Measurements from ENCODE around the gene ENAH. TPM values are rescaled to one million over a fixed set of nuclear protein-coding genes. Genes with fewer than 3 reads are reported as not detected.

ENAH gene
- total RNA-seq, 1 donor = 0.52 TPM

DNA sequence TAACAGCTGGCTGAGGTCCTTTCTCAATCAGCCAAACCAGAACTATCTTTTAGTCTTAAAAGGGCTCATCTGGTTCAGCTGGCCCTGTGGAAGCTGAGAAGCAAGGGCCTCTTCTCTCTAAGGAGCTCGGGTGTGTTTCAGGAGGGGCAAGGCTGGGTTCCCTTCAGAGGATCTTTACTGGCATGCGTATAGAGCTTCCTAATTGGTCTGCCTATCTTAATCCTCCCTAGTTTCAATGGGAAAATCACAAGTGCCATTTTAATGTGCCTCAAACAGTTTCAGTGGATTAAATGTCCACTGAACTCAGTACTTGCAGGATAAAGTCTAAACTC is 143.6 kb downstream of the ENAH start:
- no peaks in the 10 kb centered on the region for H3K27me3 ChIP-seq (ENCODE audit: insufficient read depth, low read length)
- no peaks in the 10 kb centered on the region for H3K4me1 ChIP-seq (ENCODE audit: insufficient read depth, low read length)
- no peaks in the 10 kb centered on the region for H3K9me3 ChIP-seq (ENCODE audit: low read depth, low read length)
- no peak overlapping the region for H3K4me3 ChIP-seq (ENCODE audit: low read length)

DNA sequence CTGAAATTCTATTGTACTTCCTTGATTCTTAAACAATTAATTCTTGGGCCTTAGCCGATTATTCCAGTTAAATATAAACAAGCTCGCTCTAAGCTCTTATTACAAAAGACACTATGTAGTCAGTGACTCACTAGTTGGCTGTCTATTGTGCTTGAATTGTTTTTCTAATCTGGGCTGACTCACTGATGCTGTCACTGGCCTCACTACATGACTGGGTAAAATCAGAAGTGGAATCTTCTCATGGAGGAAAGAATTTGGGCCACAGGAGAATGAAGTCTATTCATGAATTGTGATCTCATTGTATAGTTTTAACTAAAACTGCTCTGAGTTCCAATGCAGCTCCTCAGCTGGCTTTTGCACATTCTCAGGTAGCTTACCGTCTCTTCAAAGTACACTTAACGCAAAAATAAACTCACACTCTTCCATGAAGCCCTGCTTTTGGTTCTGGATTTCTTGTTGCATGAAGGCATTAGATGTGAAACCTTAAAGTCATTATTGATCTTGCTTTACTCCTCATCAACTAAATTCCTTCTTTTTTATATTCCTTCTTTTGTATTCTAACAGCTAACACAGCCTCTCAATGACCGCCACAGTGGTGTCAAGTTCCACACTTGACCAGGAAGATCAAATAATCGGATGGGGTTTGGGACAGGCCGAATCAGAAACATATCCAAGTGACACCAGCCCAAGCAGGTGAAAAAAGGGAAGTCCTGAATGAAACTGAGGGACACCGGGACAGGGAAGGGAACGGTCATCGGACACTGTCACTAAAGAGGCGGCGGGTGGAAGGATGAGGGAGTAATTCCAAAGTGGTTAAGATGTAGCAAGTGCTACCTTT is 144.2 kb downstream of the ENAH start:
- Histone ChIP-seq H3K4me1 (ENCODE audit: insufficient read depth, low read length) (no peaks in the 10 kb centered on the region), H3K4me3 (ENCODE audit: low read length) (no peak overlapping the region), H3K9me3 (ENCODE audit: low read depth, low read length) (no peaks in the 10 kb centered on the region), H3K27me3 (ENCODE audit: insufficient read depth, low read length) (no peaks in the 10 kb centered on the region)

DNA sequence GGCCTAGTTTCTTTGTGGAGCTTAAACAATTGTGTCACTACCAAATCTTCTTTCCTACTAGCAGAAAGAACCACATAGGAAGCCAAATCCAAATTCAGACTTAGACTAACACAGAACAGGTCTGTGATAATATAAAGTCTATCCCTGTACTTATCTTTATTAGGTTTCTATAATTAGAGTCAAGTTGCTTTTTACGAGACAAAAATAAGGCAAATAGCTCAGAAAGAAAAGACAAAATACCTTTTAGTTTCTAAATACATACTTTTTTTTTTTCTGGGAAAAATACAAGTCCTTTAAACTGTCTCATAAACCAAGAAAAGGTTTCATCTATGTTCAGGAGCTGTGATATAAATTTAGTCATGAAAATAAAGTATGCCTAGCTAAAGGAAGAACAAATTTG is 146.2 kb downstream of the ENAH start:
- H3K9me3 ChIP-seq (ENCODE audit: low read depth, low read length) = no peaks in the 10 kb centered on the region
- no peak overlapping the region for H3K4me3 ChIP-seq (ENCODE audit: low read length)
- no peaks in the 10 kb centered on the region for H3K4me1 ChIP-seq (ENCODE audit: insufficient read depth, low read length)
- no peaks in the 10 kb centered on the region for H3K27me3 ChIP-seq (ENCODE audit: insufficient read depth, low read length)

DNA sequence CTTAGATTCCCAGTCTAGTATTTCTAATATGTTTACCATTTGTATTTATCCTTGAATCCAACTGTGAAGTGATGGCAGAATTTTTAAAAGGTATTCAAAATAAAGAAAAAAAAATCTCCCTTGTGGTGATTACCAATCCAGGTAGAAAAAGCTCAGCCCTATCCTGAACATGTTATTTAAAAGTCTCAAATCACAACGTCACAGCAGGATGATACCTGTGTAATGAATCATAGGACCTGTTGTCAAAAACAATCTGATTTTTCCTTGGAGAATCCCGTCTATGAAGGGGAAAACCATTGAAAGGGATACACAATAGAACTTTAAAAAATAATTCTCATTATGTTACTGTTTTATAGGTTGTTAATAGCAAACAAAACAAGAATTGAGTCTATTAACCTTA is 148.1 kb downstream of the ENAH start:
- Histone ChIP-seq H3K4me1 (ENCODE audit: insufficient read depth, low read length) (no peaks in the 10 kb centered on the region), H3K4me3 (ENCODE audit: low read length) (no peak overlapping the region)

DNA sequence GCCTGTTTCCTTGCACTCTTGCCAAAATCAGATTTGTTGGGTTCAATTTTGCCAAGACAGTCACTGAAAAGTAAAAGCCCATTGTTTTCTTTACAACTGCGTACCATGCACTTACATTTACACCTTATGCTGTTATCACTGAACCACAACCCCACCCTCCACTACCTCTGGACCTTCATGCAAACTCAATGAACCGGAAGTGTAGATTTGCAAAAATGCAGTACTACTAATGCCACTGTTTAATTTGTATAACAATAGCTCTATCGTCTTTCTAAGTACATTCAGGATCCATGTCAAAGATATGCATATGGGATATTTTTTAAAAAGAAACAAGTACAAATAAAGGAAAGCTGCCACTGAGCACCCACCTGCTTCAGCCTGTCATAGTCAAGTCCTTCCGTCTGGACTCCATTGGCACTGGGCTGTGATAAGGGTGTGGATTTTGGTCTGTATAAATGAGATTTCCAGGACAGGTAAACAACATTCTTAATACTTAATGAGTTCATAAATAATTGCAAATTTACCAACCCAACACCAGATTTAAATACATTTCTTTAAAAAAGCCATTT is 152.2 kb downstream of the ENAH start:
- Histone ChIP-seq H3K27me3 (ENCODE audit: insufficient read depth, low read length) (no peaks in the 10 kb centered on the region), H3K4me1 (ENCODE audit: insufficient read depth, low read length) (no peaks in the 10 kb centered on the region), H3K9me3 (ENCODE audit: low read depth, low read length) (no peaks in the 10 kb centered on the region), H3K4me3 (ENCODE audit: low read length) (no peak overlapping the region)

More for the DNA sequence above, 148.1 kb downstream of the ENAH start:
- no peaks in the 10 kb centered on the region for H3K27me3 ChIP-seq (ENCODE audit: insufficient read depth, low read length)
- H3K9me3 ChIP-seq (ENCODE audit: low read depth, low read length) = no peaks in the 10 kb centered on the region

DNA sequence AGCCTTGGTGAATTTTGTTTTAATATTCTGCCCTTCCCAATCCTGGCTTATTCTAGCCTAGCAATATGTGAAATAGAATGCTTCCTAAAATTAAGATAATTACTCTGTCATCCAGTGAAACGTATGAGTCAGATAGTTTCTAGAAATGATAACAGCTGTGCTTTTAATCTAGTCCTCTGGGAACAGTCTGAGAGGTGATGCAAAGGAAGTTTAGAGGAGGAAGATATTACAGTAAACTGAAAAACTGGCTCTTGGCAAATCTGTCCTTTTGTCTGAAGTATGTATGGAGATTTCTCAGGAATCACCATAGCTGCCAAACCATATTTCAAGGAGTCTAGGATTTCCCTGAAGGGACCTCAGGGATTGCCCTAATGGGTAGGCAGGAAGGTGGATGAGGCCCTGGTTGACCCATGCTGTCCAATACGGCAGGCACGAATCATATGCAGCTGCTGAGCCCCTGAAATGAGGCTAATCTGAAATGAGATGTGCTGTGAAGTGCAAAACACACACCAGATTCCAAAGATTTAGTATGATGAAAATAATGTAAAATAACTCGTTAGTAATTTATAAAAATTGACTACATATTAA is 154.3 kb downstream of the ENAH start:
- H3K4me1 ChIP-seq (ENCODE audit: insufficient read depth, low read length) = no peaks in the 10 kb centered on the region
- H3K9me3 ChIP-seq (ENCODE audit: low read depth, low read length) = no peaks in the 10 kb centered on the region
- H3K4me3 ChIP-seq (ENCODE audit: low read length) = no peak overlapping the region
- no peaks in the 10 kb centered on the region for H3K27me3 ChIP-seq (ENCODE audit: insufficient read depth, low read length)

DNA sequence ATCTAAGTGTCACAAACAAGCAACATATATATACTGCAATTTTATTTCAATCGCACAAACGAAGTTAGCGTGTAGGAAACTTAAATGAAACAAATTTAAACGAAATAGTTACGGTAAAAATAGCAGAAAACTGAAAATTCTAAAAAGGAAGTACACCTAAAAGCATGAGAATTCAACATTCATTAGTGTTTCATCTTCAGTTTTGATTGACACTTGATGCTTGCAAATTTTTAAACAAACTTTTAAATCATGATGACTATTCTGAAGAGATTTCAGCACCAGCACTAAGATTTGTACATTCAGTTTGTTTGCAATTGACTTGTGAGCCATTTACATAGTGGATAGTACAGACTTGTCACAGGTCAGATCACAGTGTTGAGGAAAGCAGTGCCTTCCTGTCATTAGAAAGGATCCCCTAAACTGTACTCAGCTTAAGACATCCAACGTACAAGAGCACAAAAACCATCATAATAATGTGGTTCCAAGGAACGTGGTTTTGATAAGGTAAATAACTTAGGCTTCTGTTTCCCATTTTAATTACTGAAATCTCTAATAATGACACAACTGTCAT is 158.0 kb downstream of the ENAH start:
- no peaks in the 10 kb centered on the region for H3K9me3 ChIP-seq (ENCODE audit: low read depth, low read length)
- no peaks in the 10 kb centered on the region for H3K27me3 ChIP-seq (ENCODE audit: insufficient read depth, low read length)
- no peaks in the 10 kb centered on the region for H3K4me1 ChIP-seq (ENCODE audit: insufficient read depth, low read length)

DNA sequence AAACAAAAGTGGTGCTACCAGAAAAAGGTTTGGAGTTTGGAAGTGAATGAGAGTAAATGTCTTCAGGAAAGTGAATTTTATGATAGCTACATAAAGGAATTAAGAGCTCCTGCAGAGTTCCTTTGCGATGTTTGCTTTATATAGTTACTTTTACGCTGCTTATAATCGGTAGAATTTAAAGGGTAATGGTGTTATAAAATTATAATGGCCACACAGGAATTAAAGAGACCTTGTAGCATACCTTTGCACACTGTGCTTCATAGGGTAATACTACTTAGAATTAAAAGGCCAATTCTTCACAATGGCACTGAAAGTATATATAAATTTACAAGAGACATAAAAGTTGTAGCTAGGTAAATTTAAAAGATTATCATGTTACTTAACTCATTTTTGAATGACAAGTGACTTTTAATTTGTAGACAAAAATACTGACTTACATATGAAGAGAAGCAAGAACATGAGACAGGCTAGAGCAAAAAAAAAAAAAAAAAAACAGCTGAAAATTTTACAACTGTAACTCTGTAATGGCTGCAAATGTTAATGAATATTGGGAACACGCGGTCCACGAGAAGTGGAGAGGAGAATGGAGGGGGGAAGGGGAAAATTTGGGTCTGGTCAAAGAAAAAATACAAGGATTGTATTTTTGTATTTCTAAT is 159.2 kb downstream of the ENAH start:
- Histone ChIP-seq H3K9me3 (ENCODE audit: low read depth, low read length) (no peaks in the 10 kb centered on the region), H3K4me1 (ENCODE audit: insufficient read depth, low read length) (no peaks in the 10 kb centered on the region), H3K4me3 (ENCODE audit: low read length) (no peak overlapping the region), H3K27me3 (ENCODE audit: insufficient read depth, low read length) (no peaks in the 10 kb centered on the region)

More for the DNA sequence above, 158.0 kb downstream of the ENAH start:
- H3K4me3 ChIP-seq (ENCODE audit: low read length) = no peak overlapping the region

DNA sequence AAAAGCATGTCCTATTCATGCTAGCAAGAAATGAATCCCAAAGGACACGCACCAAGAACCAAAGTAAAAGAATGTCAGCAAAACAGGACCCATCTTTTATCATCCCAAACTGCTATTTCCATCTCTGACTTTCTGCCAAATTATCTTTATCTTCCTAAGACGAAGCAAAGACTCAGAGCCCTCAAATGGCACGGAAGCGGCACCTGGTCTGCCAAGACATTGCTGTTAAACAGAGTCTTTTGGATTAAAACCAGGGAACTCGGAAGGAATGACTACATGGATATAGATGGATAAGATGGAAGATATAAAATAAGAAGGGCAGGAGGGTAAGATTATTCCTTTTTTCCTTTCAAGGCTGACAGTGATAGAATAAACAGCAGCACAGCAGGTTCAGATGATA is 164.2 kb downstream of the ENAH start:
- H3K9me3 ChIP-seq (ENCODE audit: low read depth, low read length) = no peaks in the 10 kb centered on the region
- H3K4me3 ChIP-seq (ENCODE audit: low read length) = no peak overlapping the region
- no peaks in the 10 kb centered on the region for H3K27me3 ChIP-seq (ENCODE audit: insufficient read depth, low read length)
- no peaks in the 10 kb centered on the region for H3K4me1 ChIP-seq (ENCODE audit: insufficient read depth, low read length)

DNA sequence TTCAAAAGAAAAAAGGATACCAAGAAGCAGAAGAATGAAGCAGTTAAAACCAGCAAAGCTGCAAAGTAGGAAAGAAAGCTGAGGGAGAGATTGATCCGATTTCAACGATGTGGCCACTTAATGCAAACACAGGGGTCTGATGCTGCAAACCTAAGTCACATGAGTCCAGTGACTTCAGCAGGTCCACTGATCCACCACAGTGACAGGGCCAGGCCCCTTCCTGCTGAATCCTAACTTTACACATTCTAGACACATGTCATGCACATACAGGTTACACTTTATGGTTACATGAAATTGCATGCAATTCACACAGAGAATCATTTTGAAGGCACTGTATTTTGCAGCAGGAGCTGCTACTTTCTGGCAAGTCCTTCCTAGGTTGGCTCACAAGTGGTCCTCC is 166.1 kb downstream of the ENAH start:
- Histone ChIP-seq H3K9me3 (ENCODE audit: low read depth, low read length) (no peaks in the 10 kb centered on the region), H3K4me1 (ENCODE audit: insufficient read depth, low read length) (no peaks in the 10 kb centered on the region), H3K4me3 (ENCODE audit: low read length) (no peak overlapping the region), H3K27me3 (ENCODE audit: insufficient read depth, low read length) (no peaks in the 10 kb centered on the region)

DNA sequence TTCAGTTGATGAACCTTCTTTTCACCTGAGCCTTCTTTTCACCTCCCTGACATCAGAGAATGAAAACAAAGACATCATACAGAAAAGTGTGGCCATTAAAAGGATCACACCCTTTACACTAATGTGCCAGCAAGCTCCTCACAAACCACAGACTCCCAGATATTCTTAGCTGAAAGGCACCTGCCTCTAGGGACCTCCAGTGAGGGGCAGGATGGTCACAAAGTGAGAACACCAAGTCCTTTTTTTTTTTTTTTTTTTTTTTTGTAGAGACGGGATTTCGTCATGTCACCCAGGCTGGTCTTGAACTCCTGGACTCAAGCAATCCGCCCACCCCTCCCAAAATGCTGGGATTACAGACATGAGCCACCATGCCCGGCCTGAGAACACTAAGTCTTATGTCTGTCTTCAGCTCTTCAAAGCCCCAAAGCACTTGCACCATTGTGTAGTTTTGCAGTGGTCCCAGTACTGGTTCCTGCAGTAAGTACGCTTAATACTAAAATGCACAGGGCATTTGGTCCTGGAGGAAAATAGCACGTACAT is 166.9 kb downstream of the ENAH start:
- no peaks in the 10 kb centered on the region for H3K9me3 ChIP-seq (ENCODE audit: low read depth, low read length)
- no peak overlapping the region for H3K4me3 ChIP-seq (ENCODE audit: low read length)
- peaks cover 2% of the 10 kb centered on the region for H3K4me1 ChIP-seq (ENCODE audit: insufficient read depth, low read length)

DNA sequence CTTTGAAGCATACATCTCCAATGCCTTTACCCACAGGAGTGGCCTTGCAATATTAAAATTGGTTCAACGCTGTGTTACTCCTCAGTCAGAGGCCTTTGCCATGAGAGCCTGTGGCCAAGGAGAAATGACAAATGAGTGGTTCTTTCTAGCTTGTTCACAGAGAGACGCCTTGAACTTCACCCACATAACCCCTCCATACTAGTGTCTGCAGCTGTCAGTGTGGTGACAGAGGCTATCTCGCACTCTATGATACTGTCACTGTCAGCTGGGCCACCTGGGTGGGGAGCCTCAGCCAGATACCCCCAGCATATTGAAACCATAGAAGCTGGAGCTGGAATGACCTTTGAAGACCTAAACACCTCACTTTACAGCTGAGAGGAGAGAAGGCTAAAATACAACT is 167.7 kb downstream of the ENAH start:
- Histone ChIP-seq H3K4me1 (ENCODE audit: insufficient read depth, low read length) (peaks cover 10% of the 10 kb centered on the region), H3K27me3 (ENCODE audit: insufficient read depth, low read length) (no peaks in the 10 kb centered on the region), H3K9me3 (ENCODE audit: low read depth, low read length) (no peaks in the 10 kb centered on the region), H3K4me3 (ENCODE audit: low read length) (no peak overlapping the region)

More for the DNA sequence above, 166.9 kb downstream of the ENAH start:
- H3K27me3 ChIP-seq (ENCODE audit: insufficient read depth, low read length) = no peaks in the 10 kb centered on the region

DNA sequence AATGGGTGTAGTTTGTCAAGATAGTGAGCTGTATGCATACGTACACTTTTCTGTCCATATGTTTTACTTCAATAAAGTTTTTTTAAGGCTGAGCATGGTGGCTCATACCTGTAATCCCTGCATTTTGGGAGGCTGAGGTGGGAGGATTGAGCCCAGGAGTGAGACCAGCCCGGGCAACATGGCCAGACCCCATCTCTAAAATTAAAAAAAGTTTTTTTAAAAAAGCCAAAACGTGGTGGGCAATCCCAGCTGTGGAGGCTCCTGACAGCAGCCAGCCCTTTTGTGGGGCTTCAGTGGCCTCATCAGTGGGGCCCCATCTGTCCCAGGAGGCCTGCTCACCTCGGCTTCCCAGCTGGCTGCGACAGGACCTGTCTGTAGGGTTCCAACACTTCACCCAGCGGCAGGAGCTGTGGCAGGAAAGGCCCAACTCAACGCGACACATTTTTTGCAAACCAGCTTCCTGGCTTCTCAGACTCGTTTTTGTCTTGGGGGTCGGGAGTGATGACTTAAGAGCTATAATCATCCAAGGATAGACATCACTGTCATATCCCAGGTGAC is 168.2 kb downstream of the ENAH start:
- H3K4me1 ChIP-seq (ENCODE audit: insufficient read depth, low read length) = peaks cover 13% of the 10 kb centered on the region
- H3K27me3 ChIP-seq (ENCODE audit: insufficient read depth, low read length) = no peaks in the 10 kb centered on the region
- H3K9me3 ChIP-seq (ENCODE audit: low read depth, low read length) = no peaks in the 10 kb centered on the region
- H3K4me3 ChIP-seq (ENCODE audit: low read length) = no peak overlapping the region

DNA sequence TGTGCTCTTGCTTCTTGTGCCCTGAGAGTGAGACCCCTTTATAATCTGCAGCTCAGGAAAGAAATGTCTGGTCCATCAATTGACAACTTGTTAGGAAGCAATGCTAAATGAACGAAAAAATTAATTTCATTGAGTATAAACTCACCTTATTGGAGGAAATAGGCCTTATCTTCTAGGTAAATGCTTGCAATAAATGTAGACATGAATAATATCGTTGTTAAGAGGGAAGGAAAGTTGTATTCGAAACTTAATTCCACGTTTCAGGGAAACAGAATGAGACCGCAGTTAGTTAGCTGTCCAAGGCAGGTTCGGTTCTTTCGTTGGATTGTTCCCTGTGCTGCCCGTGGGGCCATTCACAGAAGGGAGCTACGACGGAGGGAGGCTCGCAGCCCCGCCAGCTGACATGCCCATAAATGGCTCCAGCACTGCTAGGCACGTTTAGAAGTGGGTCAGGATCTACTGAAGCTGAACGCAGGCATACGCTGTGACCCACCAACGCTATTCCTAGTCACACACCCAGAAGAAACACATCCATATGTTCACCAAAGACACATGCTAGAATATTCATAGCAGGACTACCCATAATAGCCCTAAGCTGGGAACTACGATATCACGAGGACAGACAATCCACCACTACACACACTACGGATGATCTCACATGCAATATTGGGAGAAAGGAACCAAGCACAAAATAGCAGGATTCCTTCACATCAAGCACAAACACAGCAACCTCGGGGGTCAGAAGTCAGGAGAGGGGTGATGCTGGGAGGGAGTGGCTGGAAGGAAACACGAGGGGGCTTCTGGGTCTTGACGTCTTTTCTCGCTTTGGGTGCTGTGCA is 168.9 kb downstream of the ENAH start:
- H3K9me3 ChIP-seq (ENCODE audit: low read depth, low read length) = no peaks in the 10 kb centered on the region
- no peak overlapping the region for H3K4me3 ChIP-seq (ENCODE audit: low read length)
- H3K27me3 ChIP-seq (ENCODE audit: insufficient read depth, low read length) = no peaks in the 10 kb centered on the region
- H3K4me1 ChIP-seq (ENCODE audit: insufficient read depth, low read length) = peaks cover 13% of the 10 kb centered on the region
